ENCODE data around the gene RFX1.
"Not testable (repeated sequence)": the region's sequence is repeated elsewhere in the genome, so short reads cannot be mapped to it uniquely, and the experiment has no call there.

Gene RFX1

GRCh38 chr19:13937479-13938300, 68.4 kb downstream of the RFX1 start:
- DNase-seq, result no peak

GRCh38 chr19:13935765-13936510, 70.2 kb downstream of the RFX1 start:
- DNase-seq, result no peak

DNA sequence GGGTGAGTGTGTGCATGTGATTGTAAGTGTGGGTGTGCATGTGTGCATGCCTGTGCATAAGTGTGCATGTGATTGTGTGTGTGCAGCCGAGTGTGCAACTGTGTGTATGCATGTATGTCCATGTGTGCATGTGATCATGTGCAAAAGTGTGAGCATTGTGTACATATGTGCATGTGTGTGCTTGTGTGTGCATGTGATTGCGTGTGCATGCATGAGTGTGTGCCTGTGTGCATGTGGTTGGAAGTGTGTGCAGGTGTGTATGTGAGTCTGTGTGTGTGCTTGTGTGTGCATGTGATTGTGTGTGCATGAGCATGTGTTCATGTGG, 71.4 kb downstream of the RFX1 start:
- DNase-seq, result no peak

- DNase-seq, result no peak
These were observed 73.2 kb downstream of the RFX1 start for GRCh38 chr19:13932911-13933393.

- no peak for DNase-seq
These were observed 73.9 kb downstream of the RFX1 start for GRCh38 chr19:13932149-13932637.

DNA sequence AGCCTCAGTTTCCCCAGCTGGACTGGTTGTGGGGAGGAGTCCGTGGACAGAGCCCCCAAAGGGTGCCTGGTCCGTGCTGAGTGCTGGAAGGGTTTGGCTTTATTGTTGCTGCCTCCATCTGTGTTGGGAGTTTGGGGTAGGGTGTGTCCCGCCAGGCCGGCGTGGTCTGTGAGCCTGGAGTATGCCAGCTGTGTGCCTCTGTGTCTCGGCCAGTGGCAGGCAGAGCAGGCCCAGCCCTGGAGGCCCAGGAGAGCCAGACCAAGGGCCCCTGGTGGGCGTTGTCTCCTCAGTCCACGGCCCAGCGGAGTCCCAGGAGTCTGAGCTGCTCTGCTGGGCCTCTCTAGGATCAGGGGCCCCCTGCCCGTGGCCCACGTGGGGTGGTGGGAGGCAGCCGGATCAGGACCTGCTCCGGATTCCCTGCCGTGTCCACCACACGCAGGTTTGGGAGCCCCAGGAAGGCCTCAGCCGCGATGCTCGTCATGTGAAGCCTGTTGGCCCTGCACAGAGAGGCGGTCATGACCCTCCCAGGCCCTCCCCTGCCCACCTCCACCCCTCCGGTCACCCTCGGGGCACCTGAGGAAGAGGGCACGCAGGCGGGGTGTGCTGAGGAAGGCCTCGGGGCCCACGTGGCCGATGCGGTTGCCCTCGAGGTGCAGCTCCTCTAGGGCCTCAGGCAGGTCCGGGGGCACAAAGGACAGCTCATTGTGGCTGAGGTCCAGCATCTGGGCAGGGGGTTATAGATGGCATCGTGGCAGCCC, 74.5 kb downstream of the RFX1 start:
- no peak for DNase-seq

GRCh38 chr19:13930402-13930801, 75.7 kb downstream of the RFX1 start:
- DNase-seq, result no peak

- no peak for DNase-seq
These were observed 76.2 kb downstream of the RFX1 start for GRCh38 chr19:13929956-13930355.

DNA sequence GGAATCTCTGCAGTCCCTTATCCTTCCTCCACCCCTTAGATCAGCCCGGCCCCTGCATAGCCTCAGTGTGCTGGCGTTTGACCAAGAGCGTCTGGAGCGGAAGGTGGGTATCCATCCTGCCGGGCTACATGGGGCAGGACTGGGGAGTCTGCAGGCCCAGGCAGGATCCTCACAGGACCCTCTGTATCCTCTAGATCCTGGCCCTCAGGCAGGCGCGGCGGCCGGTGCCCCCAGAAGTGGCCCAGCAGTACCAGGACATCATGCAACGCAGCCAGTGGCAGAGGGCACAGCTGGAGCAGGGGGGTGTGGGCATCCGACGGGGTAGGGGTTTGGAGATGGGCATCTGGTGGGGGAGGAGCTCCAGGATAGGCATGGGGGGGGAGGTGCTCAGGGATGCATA, 76.8 kb downstream of the RFX1 start:
- DNase-seq, result no peak

DNA sequence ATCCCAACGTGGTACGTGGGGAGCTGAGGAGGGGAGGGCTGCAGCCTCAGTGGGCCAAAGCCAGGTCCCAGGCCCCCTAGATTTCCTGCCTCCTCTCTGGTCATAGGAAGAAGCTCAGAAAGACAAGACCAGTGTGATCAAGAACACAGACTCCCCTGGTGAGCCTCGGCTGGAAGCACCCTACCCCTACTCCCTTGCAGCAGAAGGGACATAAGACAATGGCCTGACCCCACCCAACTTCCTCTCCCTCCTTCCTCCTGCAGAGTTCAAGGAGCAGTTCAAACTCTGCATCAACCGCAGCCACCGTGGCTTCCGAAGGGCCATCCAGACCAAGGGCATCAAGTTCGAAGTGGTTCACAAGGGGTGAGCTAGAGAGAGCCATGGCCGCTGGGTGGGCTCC, 79.4 kb downstream of the RFX1 start:
- DNase-seq, result no peak

DNA sequence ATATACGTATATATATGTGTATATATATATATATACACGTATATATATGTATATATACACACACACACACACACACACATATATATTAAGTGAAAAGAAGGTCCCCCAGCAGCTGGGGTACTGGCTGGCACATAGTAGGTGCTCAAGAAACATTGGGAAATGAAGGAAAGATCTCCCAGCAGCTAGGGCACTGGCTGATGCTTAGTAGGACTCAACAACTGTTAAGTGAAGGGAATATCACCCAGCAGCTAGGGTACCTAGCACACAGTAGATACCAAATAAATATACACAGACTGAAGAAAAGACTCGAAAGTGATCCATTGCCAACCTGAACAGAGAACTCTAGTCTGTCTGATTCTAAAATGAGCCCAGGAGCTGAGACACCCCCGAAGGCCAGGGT, 80.1 kb downstream of the RFX1 start:
- no peak for DNase-seq

- DNase-seq, result no peak
These were observed 82.7 kb downstream of the RFX1 start for GRCh38 chr19:13923194-13923987.

DNA sequence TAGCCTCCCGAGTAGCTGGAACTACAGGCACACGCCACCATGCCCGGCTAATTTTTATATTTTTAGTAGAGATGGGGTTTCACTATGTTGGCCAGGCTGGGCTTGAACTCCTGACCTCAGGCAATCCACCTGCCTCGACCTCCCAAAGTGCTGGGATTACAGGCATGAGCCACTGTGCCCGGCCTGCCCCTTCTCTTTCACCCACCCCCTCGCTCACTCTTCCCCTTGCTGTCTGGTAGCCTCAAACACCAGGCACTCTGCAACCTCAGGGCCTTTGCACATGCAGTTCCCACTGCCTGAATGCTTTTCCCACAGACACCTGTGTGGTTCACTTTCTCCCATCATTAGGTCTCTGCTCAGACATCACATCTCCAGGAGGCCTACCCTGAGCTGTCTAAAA, 84.0 kb downstream of the RFX1 start:
- DNase-seq, result not testable (repeated sequence)

GRCh38 chr19:13920940-13921747, 85.0 kb downstream of the RFX1 start:
- DNase-seq, result peak in 26 of 58 donors; percentile 4 to 59 (median 14)

GRCh38 chr19:13920524-13920923, 85.6 kb downstream of the RFX1 start:
- no peak for DNase-seq

DNA sequence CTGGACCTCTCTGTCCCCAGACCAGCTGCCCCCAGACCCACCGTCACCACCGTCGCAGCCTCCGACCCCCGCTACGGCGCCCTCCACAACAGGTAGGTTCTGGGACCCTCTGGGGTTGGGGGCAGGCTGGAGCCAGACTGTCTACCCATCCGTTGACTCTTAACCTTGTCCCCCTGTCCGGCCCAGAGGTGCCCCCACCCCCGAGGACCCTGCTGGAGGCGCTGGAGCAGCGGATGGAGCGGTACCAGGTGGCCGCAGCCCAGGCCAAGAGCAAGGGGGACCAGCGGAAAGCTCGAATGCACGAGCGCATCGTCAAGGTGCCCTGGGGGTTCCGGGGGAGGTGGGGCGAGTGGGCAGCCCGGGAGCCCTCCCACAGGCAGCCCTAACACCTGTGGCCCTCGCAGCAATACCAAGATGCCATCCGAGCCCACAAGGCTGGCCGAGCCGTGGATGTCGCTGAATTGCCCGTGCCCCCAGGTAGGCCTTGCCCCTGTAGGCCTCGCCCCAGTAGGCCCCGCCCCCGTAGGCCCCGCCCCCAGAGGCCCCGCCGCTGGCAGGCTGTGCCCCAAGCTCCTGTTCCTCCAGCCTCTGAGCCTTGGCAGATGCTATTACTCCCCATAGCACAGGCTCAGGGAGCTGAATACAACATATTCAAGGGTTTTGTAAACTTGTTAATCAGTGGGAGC, 87.3 kb downstream of the RFX1 start:
- no peak for DNase-seq

DNA sequence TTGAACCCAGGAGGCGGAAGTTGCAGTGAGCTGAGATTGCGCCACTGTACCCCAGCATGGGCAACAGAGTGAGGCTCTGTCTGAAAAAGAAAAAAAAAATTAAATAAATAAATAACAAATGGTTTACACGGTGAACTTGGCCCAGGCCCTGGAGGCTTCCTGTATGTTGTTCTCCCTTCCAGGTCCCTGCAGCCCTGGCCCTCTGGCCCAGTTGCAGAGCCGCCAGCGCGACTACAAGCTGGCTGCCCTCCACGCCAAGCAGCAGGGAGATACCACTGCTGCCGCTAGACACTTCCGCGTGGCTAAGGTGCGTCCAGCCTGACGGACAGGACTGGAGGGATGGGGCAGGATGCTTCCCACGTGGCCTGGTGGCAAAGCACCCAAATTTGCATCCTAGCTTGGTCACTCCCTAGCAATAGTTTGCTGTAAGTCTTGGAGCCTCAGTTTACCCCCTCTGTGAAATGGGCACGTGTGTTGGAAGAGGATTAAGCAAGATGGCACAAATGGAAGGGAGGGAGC, 88.2 kb downstream of the RFX1 start:
- no peak for DNase-seq

DNA sequence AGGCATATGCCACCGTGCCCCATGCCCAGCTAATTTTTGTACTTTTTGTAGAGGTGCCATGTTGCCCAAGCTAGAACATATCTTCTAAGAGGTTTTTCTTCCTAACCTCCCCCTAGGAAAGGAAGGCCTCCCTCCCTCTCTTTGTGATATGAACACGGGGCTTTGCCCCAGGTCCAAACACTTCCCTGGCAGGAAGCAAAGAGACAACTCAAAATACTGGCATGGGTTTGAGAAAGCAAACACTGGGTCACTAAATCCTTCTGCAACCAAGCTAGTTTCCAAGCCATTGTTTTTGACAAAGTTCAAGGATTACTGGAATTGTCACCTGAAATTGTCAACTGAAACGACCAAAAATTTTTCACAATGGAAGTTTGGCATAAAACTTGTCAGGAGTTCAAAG, 91.3 kb downstream of the RFX1 start:
- DNase-seq, result no peak

DNA sequence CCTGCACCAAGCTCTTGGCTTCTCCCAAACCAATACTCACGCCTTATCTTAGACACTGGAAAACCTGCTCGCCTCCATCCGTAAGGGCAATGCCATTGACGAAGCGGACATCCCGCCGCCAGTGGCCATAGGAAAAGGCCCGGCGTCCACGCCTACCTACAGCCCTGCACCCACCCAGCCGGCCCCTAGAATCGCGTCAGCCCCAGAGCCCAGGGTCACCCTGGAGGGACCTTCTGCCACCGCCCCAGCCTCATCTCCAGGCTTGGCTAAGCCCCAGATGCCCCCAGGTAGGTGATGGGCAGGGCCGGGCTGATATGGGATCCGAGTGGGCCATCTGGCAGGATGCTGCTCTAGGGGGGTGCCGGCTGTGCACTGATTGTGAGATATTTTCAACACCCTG, 92.8 kb downstream of the RFX1 start:
- no peak for DNase-seq

All from anterior cingulate cortex (tissue), 58 donors.